B cell (primary cell): ENCODE results near the gene CLIP1. TPM values are rescaled to one million over a fixed set of nuclear protein-coding genes. Genes with fewer than 3 reads are reported as not detected.
"Not testable (repeated sequence)": the region's sequence is repeated elsewhere in the genome, so short reads cannot be mapped to it uniquely, and the experiment has no call there.

Experiments
- ATAC-seq: fragments of 200-7000 bp; cut with Tn5 transposase; one replicate; pipeline ENCODE4 v1.10.0; 2021; ENCODE audit warnings: low read depth, mild to moderate bottlenecking, moderate number of reproducible peaks, moderate library complexity
- CTCF ChIA-PET: fragments of 350-600 bp; sonication (Branson Sonifier 250); formaldehyde crosslinking; loops from one replicate; lab custom pipeline; 2021; ENCODE audit warnings: antibody characterized with exemption, inconsistent platforms; lab: Charles Lee
- POLR2A ChIA-PET: fragments of 350-600 bp; sonication (Branson Sonifier 250); formaldehyde crosslinking; loops from one replicate; lab custom pipeline; 2021; ENCODE audit warnings: antibody characterized with exemption; lab: Charles Lee
- DNase-seq: peaks from one replicate; pipeline ENCODE4 v3.0.0; 2013
- H2AFZ ChIP-seq: 2 replicates; pipeline ENCODE4 v1.6.1; 2012; ENCODE audit warnings: mild to moderate bottlenecking, low read depth, low read length; ENCODE audit not compliant: insufficient read depth, poor library complexity, severe bottlenecking
- H3K27ac ChIP-seq, 2 donors: 1 replicate in 1 of 2; 2 replicates in 1 of 2; pipeline ENCODE4 v1.5.1; 2012 to 2013; ENCODE audit warnings: low read length in 2 of 2, mild to moderate bottlenecking in 2 of 2, moderate library complexity in 1 of 2
- H3K27me3 ChIP-seq, 4 experiments: fragments of 200-600 bp in 1 of 4; sonication (generic) in 1 of 4; replicated peaks in 1 of 4; 1 replicate in 2 of 4; 2 replicates in 2 of 4; pipeline versions ENCODE4 v1.6.1 to v1.7.0; 2013 to 2016; ENCODE audit warnings: low read length in 3 of 4, mild to moderate bottlenecking in 2 of 4, mixed read lengths in 1 of 4, moderate library complexity in 1 of 4; ENCODE audit not compliant: insufficient read depth in 4 of 4, control insufficient read depth in 3 of 4; ENCODE audit errors: control extremely low read depth in 1 of 4
- H3K36me3 ChIP-seq, 2 experiments: replicated peaks in 1 of 2; 1 replicate in 1 of 2; 2 replicates in 1 of 2; pipeline versions ENCODE4 v1.6.1 to v1.7.1; 2013; ENCODE audit warnings: low read length in 1 of 2; ENCODE audit not compliant: insufficient read depth in 2 of 2, control insufficient read depth in 1 of 2; ENCODE audit errors: control extremely low read depth in 1 of 2, extremely low read depth in 1 of 2
- H3K4me1 ChIP-seq, 2 donors: fragments of 200-600 bp in 1 of 2; sonication (generic) in 1 of 2; 1 replicate in 1 of 2; 2 replicates in 1 of 2; pipeline versions ENCODE4 v1.5.1 to v1.6.1; 2013 to 2017; ENCODE audit warnings: low read length in 2 of 2; ENCODE audit not compliant: control insufficient read depth in 2 of 2, insufficient read depth in 2 of 2
- H3K4me2 ChIP-seq: replicated peaks from 2 replicates; pipeline ENCODE3; 2012; ENCODE audit warnings: mild to moderate bottlenecking, low read depth, low read length; ENCODE audit not compliant: poor library complexity, severe bottlenecking
- H3K4me3 ChIP-seq, 5 experiments: fragments of 200-600 bp in 1 of 5; sonication (generic) in 1 of 5; 1 replicate in 3 of 5; 2 replicates in 2 of 5; pipeline versions ENCODE4 v1.5.1 to v1.7.0; 2011 to 2016; ENCODE audit warnings: low read length in 4 of 5, mild to moderate bottlenecking in 4 of 5, low read depth in 2 of 5, control low read depth in 1 of 5, moderate library complexity in 1 of 5; ENCODE audit not compliant: insufficient read depth in 1 of 5; ENCODE audit errors: control extremely low read depth in 1 of 5, extremely low read depth in 1 of 5
- H3K79me2 ChIP-seq: fragments of 200-600 bp; sonication (generic); one replicate; pipeline ENCODE4 v1.6.0; 2016; ENCODE audit warnings: low read length; ENCODE audit not compliant: control insufficient read depth, insufficient read depth
- H3K9ac ChIP-seq: fragments of 200-600 bp; sonication (generic); 2 replicates; pipeline ENCODE4 v1.6.1; 2017; ENCODE audit warnings: mild to moderate bottlenecking, low read length, moderate library complexity
- H3K9me3 ChIP-seq, 3 donors: one replicate each; pipeline versions ENCODE4 v1.6.1 to v1.7.1; 2013; ENCODE audit warnings: low read length in 2 of 3; ENCODE audit not compliant: control insufficient read depth in 2 of 3, insufficient read depth in 1 of 3; ENCODE audit errors: control extremely low read depth in 1 of 3
- H4K20me1 ChIP-seq: 2 replicates; pipeline ENCODE4 v1.6.0; 2012; ENCODE audit warnings: mild to moderate bottlenecking, low read length; ENCODE audit not compliant: insufficient read depth, control insufficient read depth, poor library complexity, severe bottlenecking
- H3K27ac Mint-ChIP-seq: one replicate; pipeline ENCODE4 v1.8.0; 2021; ENCODE audit warnings: mixed read lengths
- H3K27me3 Mint-ChIP-seq: one replicate; pipeline ENCODE4 v1.8.0; 2021; ENCODE audit warnings: mixed read lengths
- H3K4me1 Mint-ChIP-seq: one replicate; pipeline ENCODE4 v1.8.0; 2021; ENCODE audit warnings: mixed read lengths
- H3K4me3 Mint-ChIP-seq: one replicate; pipeline ENCODE4 v1.8.0; 2021; ENCODE audit warnings: mixed read lengths
- H3K9me3 Mint-ChIP-seq: one replicate; pipeline ENCODE4 v1.8.0; 2022; ENCODE audit warnings: mixed read lengths; ENCODE audit not compliant: insufficient read depth
- WGBS: methylation state at CpG from one replicate; pipeline ENCODE4 v1.1.5; 2013; ENCODE audit warnings: missing lambda C conversion rate; ENCODE audit not compliant: insufficient coverage; 5-methylcytosine and 5-hydroxymethylcytosine counted together
- intact Hi-C: fragments of 100-400 bp; cut with micrococcal nuclease; formaldehyde crosslinking; loops from one replicate; pipeline ENCODE4 v1.10.0; 2022
- polyA plus RNA-seq: library from polyadenylated mRNA; depleted of rRNA; stranded (reverse); fragments of >200 nt; gene quantifications from 2 replicates; pipeline ENCODE4 v1.2.3, GENCODE V29; 2012
- total RNA-seq, 2 donors: library from RNA; stranded (reverse); fragments of 120-200 nt in 1 of 2; gene quantifications; 1 replicate in 1 of 2; 2 replicates in 1 of 2; pipeline versions ENCODE4 v1.2.3 to v1.2.4, GENCODE V29; 2013 to 2022

Gene CLIP1
- total and polyA plus RNA-seq, 2 donors (not counting 1 experiment from before 2014, with no cell fraction given): 17.0 to 64.9 TPM

GRCh38 chr12:122446390-122446789 is 23.9 kb upstream of the CLIP1 start:
- H3K36me3 ChIP-seq, H3K27me3 Mint-ChIP-seq, H4K20me1 ChIP-seq, H3K9me3 Mint-ChIP-seq, H3K4me3 Mint-ChIP-seq, H3K27ac ChIP-seq, H3K4me3 ChIP-seq, H3K9me3 ChIP-seq, ATAC-seq, H3K27me3 ChIP-seq, H3K79me2 ChIP-seq, H2AFZ ChIP-seq, H3K9ac ChIP-seq, H3K4me1 Mint-ChIP-seq, DNase-seq, H3K27ac Mint-ChIP-seq, H3K4me2 ChIP-seq, intact Hi-C loops, POLR2A ChIA-PET, H3K4me1 ChIP-seq: not testable (repeated sequence)
- CTCF ChIA-PET: interaction anchor here (1.0 to 4.6 kb wide), 2 partner anchors 25 to 52 kb away, joined by 3 to 21 read pairs; no protein-coding TSS in a partner anchor
- 69% methylated on average over 5 of the region's 6 CpGs for WGBS

GRCh38 chr12:122444071-122444470 is 21.6 kb upstream of the CLIP1 start:
- H3K27ac ChIP-seq, POLR2A ChIA-PET, H3K27ac Mint-ChIP-seq, H4K20me1 ChIP-seq, H3K9me3 ChIP-seq, intact Hi-C loops, H3K27me3 Mint-ChIP-seq, H3K4me2 ChIP-seq, H3K9ac ChIP-seq, H3K9me3 Mint-ChIP-seq, H3K4me1 Mint-ChIP-seq, H2AFZ ChIP-seq, H3K27me3 ChIP-seq, H3K79me2 ChIP-seq, H3K4me3 ChIP-seq, H3K36me3 ChIP-seq, ATAC-seq, H3K4me3 Mint-ChIP-seq, H3K4me1 ChIP-seq, DNase-seq: not testable (repeated sequence)
- CTCF ChIA-PET: interaction anchor here (0.7 kb wide), 1 partner anchor 28 kb away, joined by 7 read pairs; no protein-coding TSS in a partner anchor
- 100% methylated on average over 2 of the region's 5 CpGs for WGBS

GRCh38 chr12:122438822-122439221 is 16.4 kb upstream of the CLIP1 start:
- DNase-seq, H3K4me1 Mint-ChIP-seq, H3K27me3 Mint-ChIP-seq, POLR2A ChIA-PET, H3K79me2 ChIP-seq, CTCF ChIA-PET, ATAC-seq, H3K4me2 ChIP-seq, H3K4me1 ChIP-seq, H3K27me3 ChIP-seq, H2AFZ ChIP-seq, H3K9me3 ChIP-seq, H3K9me3 Mint-ChIP-seq, H4K20me1 ChIP-seq, intact Hi-C loops, H3K4me3 Mint-ChIP-seq, H3K4me3 ChIP-seq, H3K27ac ChIP-seq, H3K27ac Mint-ChIP-seq, H3K9ac ChIP-seq, H3K36me3 ChIP-seq: not testable (repeated sequence)
- WGBS: 99% methylated on average over 7 of the region's 8 CpGs
